Calu3 (cell line): ENCODE measurements around the gene ARID3B. TPM values are rescaled to one million over a fixed set of nuclear protein-coding genes. Genes with fewer than 3 reads are reported as not detected.

ENCODE experiments used
- BruUV-seq: library from RNA; stranded (reverse); fragments of 400-500 nt; replicated peaks from 2 replicates; lab custom pipeline; 2021; lab: Mats Ljungman, UMichigan
- CTCF ChIA-PET: fragments of 300-600 bp; sonication (Branson Sonifier 250); formaldehyde crosslinking; loops from one replicate; lab custom pipeline; 2022; ENCODE audit warnings: antibody characterized with exemption; lab: Charles Lee
- DNase-seq: peaks from one replicate; pipeline ENCODE4 v3.0.0; 2022
- H3K27ac Mint-ChIP-seq: one replicate; pipeline ENCODE4 v1.8.0; 2022; ENCODE audit warnings: mixed read lengths; ENCODE audit not compliant: unreplicated experiment
- H3K27me3 Mint-ChIP-seq: one replicate; pipeline ENCODE4 v1.8.0; 2022; ENCODE audit warnings: mixed read lengths; ENCODE audit not compliant: unreplicated experiment
- H3K36me3 Mint-ChIP-seq: one replicate; pipeline ENCODE4 v1.8.0; 2022; ENCODE audit warnings: mild to moderate bottlenecking, moderate library complexity, mixed read lengths; ENCODE audit not compliant: insufficient read depth, unreplicated experiment
- H3K4me1 Mint-ChIP-seq: one replicate; pipeline ENCODE4 v1.8.0; 2022; ENCODE audit warnings: mild to moderate bottlenecking, low read depth, mixed read lengths; ENCODE audit not compliant: unreplicated experiment
- H3K4me3 Mint-ChIP-seq: one replicate; pipeline ENCODE4 v1.8.0; 2022; ENCODE audit warnings: mild to moderate bottlenecking, low read depth, moderate library complexity, mixed read lengths; ENCODE audit not compliant: unreplicated experiment
- H3K9me3 Mint-ChIP-seq: one replicate; pipeline ENCODE4 v1.8.0; 2022; ENCODE audit warnings: low read depth, mixed read lengths; ENCODE audit not compliant: unreplicated experiment
- intact Hi-C: fragments of 100-400 bp; cut with micrococcal nuclease; formaldehyde crosslinking; loops from one replicate; pipeline ENCODE4 v1.10.0; 2022; ENCODE audit not compliant: unreplicated experiment
- total RNA-seq: library from RNA; stranded (reverse); gene quantifications from 2 replicates; pipeline ENCODE4 v1.2.3, GENCODE V29; 2022
- TF ChIP-seq, protein P1 (sequence below): fragments of 200-600 bp; IDR thresholded peaks from one replicate; pipeline ENCODE4 v1.8.0; 2022; ENCODE audit warnings: antibody characterized with exemption; ENCODE audit not compliant: unreplicated experiment

The ARID3B gene
- total RNA-seq, 1 experiment from 2014 or later: 10.6 TPM

DNA sequence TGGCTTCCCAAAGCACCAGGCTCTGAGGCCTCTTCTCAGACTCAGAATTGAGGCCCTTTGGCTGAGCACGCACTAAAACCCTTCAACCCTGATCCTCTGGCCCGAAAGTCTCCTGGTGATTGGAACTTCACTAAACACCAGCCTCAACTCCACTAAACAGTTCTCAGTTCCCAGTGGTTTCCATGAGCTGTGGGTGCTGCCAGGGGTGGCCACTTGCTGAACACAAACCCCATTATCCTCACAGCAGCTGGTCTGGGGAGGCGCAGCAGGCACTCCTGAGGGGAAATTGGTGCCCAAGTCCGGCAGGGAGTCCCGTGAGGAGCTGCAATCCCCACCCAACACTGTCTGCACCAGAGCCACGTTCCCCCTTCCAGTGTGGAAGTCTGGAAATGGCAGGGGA, 70.8 kb downstream of the ARID3B start:
- DNase-seq: no peak
- no peak overlapping the region for H3K27ac Mint-ChIP-seq
- H3K4me1 Mint-ChIP-seq: peaks cover 2% of the 10 kb centered on the region
- H3K36me3 Mint-ChIP-seq: peaks cover 31% of the 10 kb centered on the region
- no peak overlapping the region for H3K4me3 Mint-ChIP-seq
- H3K9me3 Mint-ChIP-seq: no peaks in the 10 kb centered on the region
- CTCF ChIA-PET: interaction anchor here (1.4 kb wide), 1 partner anchor 10 kb away, joined by 3 read pairs; no protein-coding TSS in a partner anchor
- intact Hi-C loops: loop anchor here (5.0 kb wide), 1 partner anchor 65 kb away; no protein-coding TSS in a partner anchor
- H3K27me3 Mint-ChIP-seq: peaks cover 68% of the 10 kb centered on the region
- BruUV-seq: no TSS peak
- TF ChIP-seq, protein P1, sequence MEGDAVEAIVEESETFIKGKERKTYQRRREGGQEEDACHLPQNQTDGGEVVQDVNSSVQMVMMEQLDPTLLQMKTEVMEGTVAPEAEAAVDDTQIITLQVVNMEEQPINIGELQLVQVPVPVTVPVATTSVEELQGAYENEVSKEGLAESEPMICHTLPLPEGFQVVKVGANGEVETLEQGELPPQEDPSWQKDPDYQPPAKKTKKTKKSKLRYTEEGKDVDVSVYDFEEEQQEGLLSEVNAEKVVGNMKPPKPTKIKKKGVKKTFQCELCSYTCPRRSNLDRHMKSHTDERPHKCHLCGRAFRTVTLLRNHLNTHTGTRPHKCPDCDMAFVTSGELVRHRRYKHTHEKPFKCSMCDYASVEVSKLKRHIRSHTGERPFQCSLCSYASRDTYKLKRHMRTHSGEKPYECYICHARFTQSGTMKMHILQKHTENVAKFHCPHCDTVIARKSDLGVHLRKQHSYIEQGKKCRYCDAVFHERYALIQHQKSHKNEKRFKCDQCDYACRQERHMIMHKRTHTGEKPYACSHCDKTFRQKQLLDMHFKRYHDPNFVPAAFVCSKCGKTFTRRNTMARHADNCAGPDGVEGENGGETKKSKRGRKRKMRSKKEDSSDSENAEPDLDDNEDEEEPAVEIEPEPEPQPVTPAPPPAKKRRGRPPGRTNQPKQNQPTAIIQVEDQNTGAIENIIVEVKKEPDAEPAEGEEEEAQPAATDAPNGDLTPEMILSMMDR: no peak

DNA sequence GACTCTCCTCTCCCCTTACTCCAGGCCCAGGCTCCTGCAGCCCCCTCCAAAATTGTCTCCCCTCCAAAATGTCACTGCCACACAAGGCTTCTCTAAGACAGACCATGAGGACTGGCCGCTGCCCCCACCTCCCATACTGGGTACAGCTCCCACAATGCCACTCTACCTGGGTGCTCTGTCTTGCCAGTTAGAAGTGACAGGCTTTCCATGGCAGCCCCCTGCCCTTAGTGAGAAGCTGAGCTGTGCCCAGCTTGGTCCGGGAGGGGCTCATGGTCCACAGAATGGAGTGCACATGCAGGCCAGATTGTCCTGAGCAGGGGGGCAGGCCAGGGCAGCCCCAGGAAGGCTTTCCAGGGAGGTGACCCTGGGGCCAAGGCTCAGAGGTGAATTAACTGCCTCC, 71.7 kb downstream of the ARID3B start:
- no peaks in the 10 kb centered on the region for H3K9me3 Mint-ChIP-seq
- CTCF ChIA-PET: no interaction called here
- intact Hi-C loops: loop anchor here (5.0 kb wide), 1 partner anchor 65 kb away; no protein-coding TSS in a partner anchor
- TF ChIP-seq, protein P1: no peak
- H3K4me3 Mint-ChIP-seq: no peak overlapping the region
- no peak for DNase-seq
- BruUV-seq: no TSS peak
- peaks cover 35% of the 10 kb centered on the region for H3K36me3 Mint-ChIP-seq
- no peak overlapping the region for H3K27ac Mint-ChIP-seq
- H3K4me1 Mint-ChIP-seq: peaks cover 10% of the 10 kb centered on the region
- H3K27me3 Mint-ChIP-seq: peaks cover 60% of the 10 kb centered on the region

DNA sequence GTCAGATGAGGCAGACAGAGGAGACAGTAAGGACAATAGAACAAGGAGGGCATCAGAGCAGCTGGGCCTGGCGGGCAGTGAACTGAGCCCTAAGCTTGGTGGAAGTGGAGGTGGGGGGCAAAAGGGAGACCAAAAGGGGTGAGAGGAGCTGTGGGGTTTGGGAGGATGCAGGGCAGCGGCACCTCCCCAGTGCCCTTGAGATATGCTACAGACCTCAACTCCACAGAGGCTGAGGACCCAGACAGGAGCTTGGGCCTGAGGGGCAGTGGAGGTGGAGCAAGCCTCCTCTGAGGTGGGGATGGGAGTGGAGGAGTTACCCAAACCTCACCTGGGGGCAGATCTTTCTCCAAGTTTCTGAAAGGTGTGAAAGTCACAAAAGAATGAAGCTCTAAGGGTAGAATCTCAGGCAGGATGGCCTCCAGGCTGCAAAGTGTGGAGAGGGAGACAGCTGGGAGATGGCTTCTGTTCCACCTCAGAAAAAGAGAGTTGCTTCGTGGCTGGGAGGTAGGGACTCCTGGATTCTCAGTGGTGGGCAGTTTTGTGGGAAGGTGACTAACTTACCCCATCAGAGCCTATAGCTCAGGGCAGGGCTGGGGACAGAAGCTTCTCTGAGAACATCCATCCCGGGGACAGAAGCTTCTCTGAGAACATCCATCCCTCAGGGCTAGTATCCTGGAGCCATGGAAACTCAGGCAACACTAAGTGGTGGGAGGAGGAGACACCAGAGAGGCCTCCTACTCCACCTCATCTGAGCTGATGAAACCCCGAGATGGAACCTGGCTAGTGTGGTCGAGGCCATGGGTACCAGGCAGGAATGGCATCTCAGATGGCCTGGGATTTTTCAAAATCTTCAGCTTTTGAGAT, 72.3 kb downstream of the ARID3B start:
- Mint-ChIP-seq H3K4me1 (peaks cover 17% of the 10 kb centered on the region), H3K36me3 (peaks cover 35% of the 10 kb centered on the region), H3K27ac (no peak overlapping the region), H3K4me3 (no peak overlapping the region), H3K27me3 (peaks cover 53% of the 10 kb centered on the region), H3K9me3 (no peaks in the 10 kb centered on the region)
- no peak for DNase-seq
- no TSS peak for BruUV-seq
- intact Hi-C loops: loop anchor here (5.0 kb wide), 1 partner anchor 66 kb away; no protein-coding TSS in a partner anchor
- CTCF ChIA-PET: interaction anchor here (0.5 to 1.0 kb wide), 2 partner anchors 67 to 685 kb away, joined by 3 to 6 read pairs; no protein-coding TSS in a partner anchor
- TF ChIP-seq, protein P1: no peak

DNA sequence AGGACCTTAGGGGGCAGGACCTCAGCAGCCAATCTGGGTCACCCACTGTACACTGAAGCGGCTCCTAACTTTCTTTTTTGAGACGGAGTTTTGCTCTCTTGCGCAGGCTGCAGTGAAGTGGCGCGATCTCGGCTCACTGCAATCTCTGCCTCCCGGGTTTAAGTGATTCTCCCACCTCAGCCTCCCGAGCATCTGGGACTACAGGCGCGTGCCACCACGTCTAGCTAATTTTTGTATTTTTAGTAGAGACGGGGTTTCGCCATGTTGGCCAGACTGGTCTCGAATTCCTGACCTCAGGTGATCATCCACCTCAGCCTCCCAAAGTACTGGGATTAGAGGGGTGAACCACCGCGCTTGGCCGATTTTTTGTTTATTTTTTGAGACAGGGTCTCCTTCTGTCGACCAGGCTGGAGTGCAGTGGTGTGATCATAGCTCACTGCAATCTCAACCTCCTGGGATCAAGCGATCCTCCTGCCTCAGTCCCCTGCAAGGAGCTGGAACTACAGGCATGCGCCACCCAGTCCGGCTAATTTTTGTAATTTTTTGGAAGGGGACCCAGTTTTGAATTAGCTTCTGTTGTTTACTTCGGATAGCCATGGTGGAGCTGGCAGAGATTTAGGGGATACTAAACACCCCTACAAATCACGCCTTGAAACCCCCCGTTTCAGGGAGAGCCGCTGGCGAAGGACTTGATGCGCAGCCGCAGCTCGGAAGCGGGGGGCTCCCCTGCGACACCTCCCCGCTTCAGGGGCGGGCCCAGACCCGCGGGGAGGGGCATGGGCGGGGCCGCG, 73.1 kb downstream of the ARID3B start:
- TF ChIP-seq, protein P1: no peak
- intact Hi-C loops: loop anchor here (5.0 kb wide), 1 partner anchor 67 kb away; no protein-coding TSS in a partner anchor
- Mint-ChIP-seq H3K36me3 (peaks cover 36% of the 10 kb centered on the region), H3K4me3 (peak overlapping the region; percentile 86), H3K27me3 (peaks cover 45% of the 10 kb centered on the region), H3K4me1 (peaks cover 18% of the 10 kb centered on the region), H3K27ac (peak overlapping the region; percentile 67), H3K9me3 (no peaks in the 10 kb centered on the region)
- CTCF ChIA-PET: interaction anchor here (0.5 to 1.0 kb wide), 3 partner anchors 66 to 631 kb away, joined by 3 to 6 read pairs (median 3); no protein-coding TSS in a partner anchor
- no peak for DNase-seq
- no TSS peak for BruUV-seq
